KOPT-K1 (cell line): ENCODE measurements around the gene ERMARD.
A peak's percentile ranks its signal among the peaks of the same experiment; 100 is the strongest.

Experiments
- H3K27ac ChIP-seq: fragments of 200-600 bp; sonication (generic); 2 replicates; pipeline ENCODE4 v1.5.1; 2016; ENCODE audit warnings: antibody characterized with exemption, mild to moderate bottlenecking, low read depth, low read length; ENCODE audit not compliant: poor library complexity, severe bottlenecking
- H3K36me3 ChIP-seq: fragments of 200-600 bp; sonication (generic); 2 replicates; pipeline ENCODE4 v1.5.1; 2017; ENCODE audit warnings: antibody characterized with exemption, mild to moderate bottlenecking, low read length, moderate library complexity; ENCODE audit not compliant: insufficient read depth
- H3K9me3 ChIP-seq: fragments of 200-600 bp; sonication (generic); 2 replicates; pipeline ENCODE4 v1.5.1; 2017; ENCODE audit warnings: antibody characterized with exemption, low read length, mild to moderate bottlenecking; ENCODE audit not compliant: insufficient read depth, poor library complexity, severe bottlenecking

Gene ERMARD

DNA sequence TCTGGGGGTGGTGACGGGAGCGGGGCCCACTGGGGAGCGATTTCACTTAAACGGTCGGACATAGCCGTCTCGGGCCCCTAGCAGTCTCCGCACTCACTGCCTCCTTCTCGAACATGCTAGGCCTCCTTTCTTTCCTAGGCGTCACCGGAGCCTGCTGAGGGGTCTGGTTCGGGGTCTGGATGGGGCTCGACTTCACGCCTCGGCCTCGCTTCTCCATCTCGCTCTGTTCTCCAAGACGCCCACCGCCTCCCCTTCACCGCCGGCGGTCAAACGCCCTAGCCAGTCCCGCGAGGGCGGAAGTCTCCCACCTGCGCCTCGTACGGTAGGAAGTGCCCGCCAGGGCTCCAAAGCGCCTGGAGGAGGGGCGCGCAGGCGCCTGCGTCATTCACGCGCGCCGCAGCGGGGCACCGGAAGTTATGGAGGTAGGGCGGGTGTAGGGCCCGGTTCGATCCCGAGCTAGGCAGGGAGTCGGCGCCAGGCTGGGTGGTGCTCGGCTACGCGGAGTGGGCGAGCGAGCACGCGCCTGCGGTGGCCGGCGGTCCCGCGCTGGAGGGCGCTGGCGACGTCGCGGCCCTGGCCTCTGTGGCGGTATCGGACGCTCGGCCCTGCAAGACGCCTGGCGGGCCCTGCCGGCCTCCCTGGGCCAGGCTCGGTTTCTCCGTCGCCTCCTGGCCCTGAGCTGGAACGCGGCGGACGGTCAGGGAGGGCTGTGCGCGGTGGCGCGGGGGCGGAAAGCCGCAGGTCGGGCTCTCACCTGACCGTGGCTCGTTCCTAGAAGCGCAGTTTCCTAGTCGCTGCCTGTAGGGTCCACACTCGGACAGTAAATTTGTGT, at the start of gene ERMARD, which contains the start of gene DYNLT2:
ERMARD (plus strand) TSS at position 381 of the 832 bp plus-strand sequence; CDS start at position 417, 36 bp downstream.
DYNLT2 (minus strand) TSS at position 331 of the 832 bp plus-strand sequence; CDS start at position 217, 114 bp downstream.
- H3K27ac ChIP-seq: peak within 1 kb of the TSS; percentile 88
- peaks cover 14% of the 10 kb centered on the region; the same call in 1 of the 2 replicates for H3K36me3 ChIP-seq
- H3K9me3 ChIP-seq: peaks cover 9% of the 10 kb centered on the region

DNA sequence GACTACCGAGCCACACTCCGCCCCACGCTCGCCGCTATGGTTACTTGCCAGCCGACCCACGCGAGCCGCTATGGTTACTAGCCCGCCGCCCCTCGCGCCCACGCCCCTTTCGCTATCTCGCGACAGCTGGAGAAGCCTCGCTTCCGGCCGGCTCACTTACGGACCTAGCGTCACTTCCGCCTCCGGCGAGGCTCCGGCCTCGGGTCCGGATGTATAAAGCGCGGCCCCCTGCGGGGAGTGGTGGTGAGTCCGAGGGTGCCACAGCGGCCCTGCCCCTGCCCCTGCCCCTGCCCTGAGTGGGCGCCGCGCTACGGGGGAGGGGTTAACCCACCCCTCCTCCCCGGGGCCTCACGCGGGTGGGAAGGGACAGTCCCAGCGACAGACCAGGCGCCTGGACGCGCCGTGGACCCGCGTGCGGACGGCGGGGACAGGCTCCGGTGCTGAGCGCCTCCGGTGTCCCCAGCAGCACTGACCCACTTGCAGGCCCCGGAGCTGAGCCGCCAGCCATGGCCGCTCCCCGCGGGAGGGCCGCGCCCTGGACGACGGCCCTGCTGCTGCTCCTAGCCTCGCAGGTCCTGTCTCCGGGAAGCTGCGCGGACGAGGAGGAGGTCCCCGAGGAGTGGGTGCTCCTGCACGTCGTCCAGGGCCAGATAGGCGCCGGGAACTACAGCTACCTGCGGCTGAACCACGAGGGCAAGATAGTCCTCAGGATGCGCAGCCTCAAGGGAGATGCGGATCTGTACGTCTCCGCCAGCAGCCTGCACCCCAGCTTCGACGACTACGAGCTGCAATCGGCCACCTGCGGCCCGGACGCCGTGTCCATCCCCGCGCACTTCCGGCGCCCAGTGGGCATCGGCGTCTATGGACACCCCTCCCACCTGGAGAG, 49.2 kb upstream of the ERMARD start, which contains the start of the genes C6orf120 and WDR27:
C6orf120 (plus strand) TSS at position 173 of the 886 bp plus-strand sequence; CDS start at position 507, 334 bp downstream.
WDR27 (minus strand) TSS at position 76 of the 886 bp plus-strand sequence. CDS start 13,024 bp downstream, outside the sequence.
- Histone ChIP-seq H3K27ac (peak within 1 kb of the TSS; percentile 82), H3K36me3 (peaks cover 49% of the 10 kb centered on the region), H3K9me3 (no peaks in the 10 kb centered on the region)

- H3K36me3 ChIP-seq: peaks cover 54% of the 10 kb centered on the region
- H3K9me3 ChIP-seq: no peaks in the 10 kb centered on the region
- H3K27ac ChIP-seq: peak overlapping the region; percentile 82
Observed at GRCh38 chr6:169702840-169703246, 48.6 kb upstream of the ERMARD start.

DNA sequence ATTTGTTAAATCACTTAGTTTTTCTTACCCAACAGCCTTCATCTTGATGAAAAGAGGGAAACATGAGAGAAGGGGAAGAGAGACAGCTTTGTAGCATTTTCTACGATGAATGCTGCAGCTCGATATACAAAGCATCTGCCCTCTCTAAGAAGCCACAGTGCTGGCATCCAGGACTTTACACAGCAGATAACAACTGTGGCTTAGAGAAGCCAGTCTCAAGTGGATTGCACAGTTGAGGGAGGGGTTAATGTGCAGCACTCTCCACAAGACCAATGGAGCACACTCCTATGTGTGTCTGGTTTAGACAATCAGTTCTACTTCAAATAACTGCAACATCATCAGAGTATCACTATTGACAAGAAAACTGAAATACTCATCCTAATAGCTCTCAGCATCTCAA, 43.6 kb upstream of the ERMARD start:
- H3K9me3 ChIP-seq: no peaks in the 10 kb centered on the region
- H3K36me3 ChIP-seq: peaks cover 95% of the 10 kb centered on the region
- no peak overlapping the region for H3K27ac ChIP-seq

DNA sequence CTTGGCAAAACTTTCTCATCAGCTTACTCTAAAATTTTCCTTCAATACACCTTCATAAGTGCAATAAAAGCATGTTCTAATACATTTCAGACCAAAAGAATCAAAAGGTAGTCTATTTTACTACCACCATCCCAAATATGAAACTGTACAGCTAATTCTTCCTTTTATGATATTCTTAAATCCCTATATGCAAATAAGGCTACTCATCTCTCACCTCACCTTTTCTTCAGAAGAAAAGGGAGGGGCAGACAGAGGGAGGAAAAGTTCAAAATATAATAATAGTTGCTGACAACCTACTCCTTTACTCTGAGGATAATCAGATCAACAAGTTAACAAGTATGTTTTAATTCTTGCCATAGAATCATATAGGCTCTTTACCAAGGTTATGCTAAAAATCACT, 42.1 kb upstream of the ERMARD start:
- Histone ChIP-seq H3K36me3 (peaks cover 92% of the 10 kb centered on the region), H3K27ac (no peak overlapping the region), H3K9me3 (no peaks in the 10 kb centered on the region)

DNA sequence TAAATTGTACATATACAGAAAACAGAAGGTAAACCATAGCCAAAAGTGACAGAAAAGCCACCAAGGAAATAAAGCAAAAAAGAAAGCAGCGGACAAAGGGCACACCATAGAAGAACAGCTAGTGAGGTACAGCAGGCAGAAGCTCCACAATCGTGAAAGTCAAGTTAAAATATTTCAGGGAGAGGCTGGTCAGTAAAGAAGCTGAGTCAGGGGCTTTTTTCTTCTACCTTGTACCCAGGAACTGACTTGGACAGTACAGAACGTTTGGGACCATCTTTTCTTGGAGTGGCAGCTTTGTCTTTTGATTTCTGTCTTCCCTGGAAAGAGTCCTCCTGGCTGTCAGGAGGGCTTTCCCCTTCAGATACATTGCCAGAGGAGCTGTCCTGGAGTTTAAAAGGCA, 41.4 kb upstream of the ERMARD start:
- H3K36me3 ChIP-seq: peaks cover 92% of the 10 kb centered on the region
- no peak overlapping the region for H3K27ac ChIP-seq
- H3K9me3 ChIP-seq: no peaks in the 10 kb centered on the region

- Histone ChIP-seq H3K36me3 (peaks cover 89% of the 10 kb centered on the region), H3K27ac (no peak overlapping the region), H3K9me3 (no peaks in the 10 kb centered on the region)
Observed at GRCh38 chr6:169714178-169714577, 37.2 kb upstream of the ERMARD start.

DNA sequence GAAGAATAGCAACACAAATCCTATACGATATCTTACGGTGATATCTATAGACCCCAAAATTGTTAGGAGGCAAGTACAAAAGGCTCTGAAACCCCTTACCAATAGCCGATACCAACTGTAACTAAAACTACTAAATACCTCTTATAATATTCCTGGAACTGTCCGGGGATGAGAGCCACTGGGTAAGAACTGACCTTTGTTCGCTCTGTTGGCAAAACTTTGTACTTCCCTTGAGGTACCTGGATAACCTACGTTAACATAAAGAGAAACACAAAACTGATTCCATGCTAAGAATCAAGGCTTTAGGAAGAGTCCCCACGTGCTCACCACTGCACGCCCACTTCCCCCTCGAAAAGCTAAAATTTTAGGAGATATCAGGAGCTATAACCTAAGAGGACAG, 36.8 kb upstream of the ERMARD start:
- Histone ChIP-seq H3K9me3 (no peaks in the 10 kb centered on the region), H3K36me3 (peaks cover 88% of the 10 kb centered on the region), H3K27ac (no peak overlapping the region)

DNA sequence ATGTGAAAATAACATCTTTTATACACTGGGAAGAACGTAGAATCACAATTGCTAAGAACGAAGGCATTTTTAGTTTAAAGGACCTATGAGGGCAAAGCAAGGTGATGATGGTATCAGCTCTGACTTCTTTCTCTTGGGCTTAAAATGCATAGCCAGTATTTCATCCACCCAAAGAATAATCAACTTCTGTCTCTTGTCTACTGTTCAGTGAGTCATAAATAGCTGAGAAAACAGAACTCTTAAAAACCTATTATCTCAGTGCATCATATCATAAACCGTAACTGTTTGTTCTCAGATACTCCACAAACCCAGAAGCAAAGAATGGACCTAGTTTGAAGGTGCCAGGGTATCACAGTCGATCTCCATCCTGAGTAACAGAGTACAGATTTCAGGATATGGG, 32.3 kb upstream of the ERMARD start:
- no peak overlapping the region for H3K27ac ChIP-seq
- no peaks in the 10 kb centered on the region for H3K9me3 ChIP-seq
- peaks cover 54% of the 10 kb centered on the region for H3K36me3 ChIP-seq

DNA sequence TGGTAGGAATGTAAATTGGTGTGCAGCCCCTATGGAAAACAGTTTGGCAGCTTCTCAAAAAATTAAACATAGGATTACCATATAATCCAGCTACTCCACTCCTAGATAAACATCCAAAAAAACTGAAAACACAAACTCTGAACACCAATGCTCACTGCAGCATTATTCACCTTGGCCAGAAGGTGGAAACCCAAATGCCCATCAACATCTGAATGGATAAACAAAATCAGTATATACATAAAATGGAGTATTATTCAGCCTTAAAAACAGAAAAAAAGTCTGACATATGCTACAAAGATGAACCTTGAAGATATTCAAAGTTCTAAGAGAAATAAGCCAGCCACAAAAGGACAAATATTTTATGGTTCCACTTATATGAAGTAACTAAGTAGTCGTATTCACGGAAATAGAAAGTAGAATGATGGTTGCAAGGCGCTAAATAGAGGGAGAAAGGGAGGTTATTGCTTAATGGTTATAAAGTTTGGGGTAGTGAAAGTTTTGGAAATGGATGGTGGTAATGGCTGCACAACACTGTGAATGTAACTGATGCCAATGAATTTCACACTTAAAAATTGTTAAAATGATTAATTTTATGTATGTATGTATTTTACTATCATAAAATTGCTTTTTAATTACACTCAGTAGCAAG, 31.1 kb upstream of the ERMARD start:
- Histone ChIP-seq H3K27ac (no peak overlapping the region), H3K36me3 (peaks cover 42% of the 10 kb centered on the region), H3K9me3 (no peaks in the 10 kb centered on the region)

- peak overlapping the region; percentile 65 for H3K27ac ChIP-seq
- H3K36me3 ChIP-seq: peaks cover 20% of the 10 kb centered on the region
- no peaks in the 10 kb centered on the region for H3K9me3 ChIP-seq
Observed at GRCh38 chr6:169722362-169723199, 28.8 kb upstream of the ERMARD start.

- Histone ChIP-seq H3K36me3 (peaks cover 12% of the 10 kb centered on the region), H3K27ac (peak overlapping the region; percentile 65), H3K9me3 (no peaks in the 10 kb centered on the region)
Observed at GRCh38 chr6:169723200-169723909, 28.1 kb upstream of the ERMARD start.

DNA sequence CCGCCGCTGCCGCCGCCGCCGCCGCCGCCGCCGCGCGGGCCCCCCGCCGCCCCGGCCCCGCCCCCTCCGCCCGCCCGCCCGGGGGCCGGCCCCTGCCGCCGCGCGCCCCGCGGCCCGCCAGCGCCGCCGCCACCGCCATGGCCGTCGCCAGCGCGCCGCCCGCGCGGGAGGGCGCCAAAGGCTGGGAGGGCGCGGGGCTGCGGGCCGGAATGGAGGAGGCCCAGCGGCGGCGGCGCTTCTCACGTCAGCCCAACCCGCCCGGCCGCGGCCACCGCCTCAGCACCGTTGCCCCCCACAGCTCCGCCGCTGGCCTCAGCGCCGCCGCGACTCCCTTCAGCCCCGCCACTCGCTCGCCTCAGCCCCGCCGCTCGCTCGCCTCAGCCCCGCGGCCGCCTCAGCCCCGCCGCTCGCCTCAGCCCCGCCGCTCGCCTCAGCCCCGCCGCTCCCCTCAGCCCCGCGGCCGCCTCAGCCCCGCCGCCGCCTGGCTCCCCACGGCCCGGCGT, 27.4 kb upstream of the ERMARD start:
- no peaks in the 10 kb centered on the region for H3K9me3 ChIP-seq
- peak overlapping the region; percentile 42 for H3K27ac ChIP-seq
- peaks cover 10% of the 10 kb centered on the region; the same call in 1 of the 2 replicates for H3K36me3 ChIP-seq
